GM21619 (cell line): Measurements from ENCODE around the gene DENND1A.
"Not testable (repeated sequence)": the region's sequence is repeated elsewhere in the genome, so short reads cannot be mapped to it uniquely, and the experiment has no call there.

Experiments used
- ATAC-seq: cut with Tn5 transposase; IDR thresholded peaks from one replicate; pipeline ENCODE4 v1.9.1; 2021; ENCODE audit not compliant: unreplicated experiment

DENND1A gene

GRCh38 chr9:123823194-123823947 lies 106.6 kb downstream of the DENND1A start:
- ATAC-seq, result no peak

- no peak for ATAC-seq
These were observed 108.3 kb downstream of the DENND1A start for GRCh38 chr9:123821619-123822018.

- no peak for ATAC-seq
These were observed 109.8 kb downstream of the DENND1A start for GRCh38 chr9:123820139-123820538.

- no peak for ATAC-seq
These were observed 113.0 kb downstream of the DENND1A start for GRCh38 chr9:123816817-123817472.

- not testable (repeated sequence) for ATAC-seq
These were observed 114.1 kb downstream of the DENND1A start for GRCh38 chr9:123815856-123816255.

GRCh38 chr9:123814496-123814895 lies 115.4 kb downstream of the DENND1A start:
- ATAC-seq, result no peak

GRCh38 chr9:123812984-123813383 lies 116.9 kb downstream of the DENND1A start:
- ATAC-seq, result no peak

- ATAC-seq, result no peak
These were observed 122.7 kb downstream of the DENND1A start for GRCh38 chr9:123807251-123807650.

GRCh38 chr9:123806829-123807228 lies 123.1 kb downstream of the DENND1A start:
- ATAC-seq, result no peak

GRCh38 chr9:123798195-123798594 lies 131.7 kb downstream of the DENND1A start:
- ATAC-seq, result no peak

- no peak for ATAC-seq
These were observed 133.1 kb downstream of the DENND1A start for GRCh38 chr9:123796618-123797484.

GRCh38 chr9:123796094-123796493 lies 133.8 kb downstream of the DENND1A start:
- ATAC-seq, result no peak

- ATAC-seq, result no peak
These were observed 134.6 kb downstream of the DENND1A start for GRCh38 chr9:123795336-123795735.

GRCh38 chr9:123792501-123792900 lies 137.4 kb downstream of the DENND1A start:
- no peak for ATAC-seq

GRCh38 chr9:123789554-123790292 lies 140.2 kb downstream of the DENND1A start:
- ATAC-seq, result no peak

GRCh38 chr9:123787416-123787815 lies 142.5 kb downstream of the DENND1A start:
- ATAC-seq, result no peak

- no peak for ATAC-seq
These were observed 145.4 kb downstream of the DENND1A start for GRCh38 chr9:123784518-123784917.

- ATAC-seq, result no peak
These were observed 151.6 kb downstream of the DENND1A start for GRCh38 chr9:123778232-123778902.

- ATAC-seq, result no peak
These were observed 153.0 kb downstream of the DENND1A start for GRCh38 chr9:123776708-123777537.
